Measurements from ENCODE around the gene ADGRB3. TPM values are rescaled to one million over a fixed set of nuclear protein-coding genes. Genes with fewer than 3 reads are reported as not detected.

Gene ADGRB3
- total RNA-seq, 1 donor from 2014 or later: 14.9 TPM

DNA sequence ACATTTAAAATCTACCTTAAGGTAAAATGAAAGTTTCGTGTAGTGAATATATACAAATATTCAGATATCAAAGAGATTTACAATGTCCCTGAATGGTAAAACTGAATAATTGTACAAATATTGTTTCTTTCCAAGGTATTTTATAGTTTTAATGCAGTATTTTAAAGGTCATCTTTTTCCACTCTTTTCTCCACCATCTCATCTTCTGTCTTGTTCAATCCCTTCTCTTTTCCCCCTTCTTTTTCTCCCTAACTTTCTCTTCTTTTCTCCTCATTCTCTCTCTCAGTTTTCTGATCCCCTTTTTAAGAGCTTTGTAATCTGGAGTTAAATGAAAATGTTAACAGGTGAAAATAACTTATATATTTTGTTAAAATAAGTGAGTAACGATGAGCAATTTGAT, 126.9 kb downstream of the ADGRB3 start:
- H3K36me3 Mint-ChIP-seq: no peaks in the 10 kb centered on the region
- H3K27me3 Mint-ChIP-seq (ENCODE audit: low read depth): no peaks in the 10 kb centered on the region
- no peaks in the 10 kb centered on the region for H3K4me1 Mint-ChIP-seq
- H3K27ac Mint-ChIP-seq: no peak overlapping the region
- H3K9me3 Mint-ChIP-seq: no peaks in the 10 kb centered on the region
- TF ChIP-seq, protein P1, sequence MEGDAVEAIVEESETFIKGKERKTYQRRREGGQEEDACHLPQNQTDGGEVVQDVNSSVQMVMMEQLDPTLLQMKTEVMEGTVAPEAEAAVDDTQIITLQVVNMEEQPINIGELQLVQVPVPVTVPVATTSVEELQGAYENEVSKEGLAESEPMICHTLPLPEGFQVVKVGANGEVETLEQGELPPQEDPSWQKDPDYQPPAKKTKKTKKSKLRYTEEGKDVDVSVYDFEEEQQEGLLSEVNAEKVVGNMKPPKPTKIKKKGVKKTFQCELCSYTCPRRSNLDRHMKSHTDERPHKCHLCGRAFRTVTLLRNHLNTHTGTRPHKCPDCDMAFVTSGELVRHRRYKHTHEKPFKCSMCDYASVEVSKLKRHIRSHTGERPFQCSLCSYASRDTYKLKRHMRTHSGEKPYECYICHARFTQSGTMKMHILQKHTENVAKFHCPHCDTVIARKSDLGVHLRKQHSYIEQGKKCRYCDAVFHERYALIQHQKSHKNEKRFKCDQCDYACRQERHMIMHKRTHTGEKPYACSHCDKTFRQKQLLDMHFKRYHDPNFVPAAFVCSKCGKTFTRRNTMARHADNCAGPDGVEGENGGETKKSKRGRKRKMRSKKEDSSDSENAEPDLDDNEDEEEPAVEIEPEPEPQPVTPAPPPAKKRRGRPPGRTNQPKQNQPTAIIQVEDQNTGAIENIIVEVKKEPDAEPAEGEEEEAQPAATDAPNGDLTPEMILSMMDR (IDR thresholded peaks at IDR 0.05; ENCODE audit: unreplicated experiment): no peak
- no peak overlapping the region for H3K4me3 Mint-ChIP-seq
- DNase-seq (ENCODE audit: low spot score in 2 of 2, unreplicated experiment in 2 of 2): no peak

DNA sequence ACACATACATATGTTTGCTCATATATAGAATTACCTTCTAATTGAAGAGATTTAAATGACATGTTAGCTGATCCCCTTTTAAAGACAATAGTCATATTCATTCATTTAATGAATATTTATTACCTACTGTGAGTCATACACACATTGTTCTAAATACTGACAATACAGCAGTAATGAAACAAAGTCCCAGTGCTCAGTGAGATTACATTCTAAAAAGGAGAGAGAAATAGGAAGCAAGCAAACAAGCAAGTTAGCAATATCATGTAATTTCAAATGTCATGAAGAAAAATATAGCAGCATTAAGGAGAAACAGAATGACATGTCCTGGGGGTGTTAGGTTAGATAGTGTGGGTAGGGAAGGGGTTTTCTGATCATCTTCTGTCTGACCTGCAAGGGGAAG, 136.3 kb downstream of the ADGRB3 start:
- H3K27me3 Mint-ChIP-seq (ENCODE audit: low read depth): peaks cover 2% of the 10 kb centered on the region
- H3K36me3 Mint-ChIP-seq: peaks cover 3% of the 10 kb centered on the region
- H3K9me3 Mint-ChIP-seq: peaks cover 9% of the 10 kb centered on the region
- TF ChIP-seq, protein P1 (IDR thresholded peaks at IDR 0.05; ENCODE audit: unreplicated experiment): no peak
- H3K4me1 Mint-ChIP-seq: peaks cover 11% of the 10 kb centered on the region
- H3K27ac Mint-ChIP-seq: no peak overlapping the region
- DNase-seq (ENCODE audit: low spot score in 2 of 2, unreplicated experiment in 2 of 2): no peak
- no peak overlapping the region for H3K4me3 Mint-ChIP-seq

- no peak for DNase-seq (ENCODE audit: low spot score in 2 of 2, unreplicated experiment in 2 of 2)
- TF ChIP-seq, protein P1 (IDR thresholded peaks at IDR 0.05; ENCODE audit: unreplicated experiment): no peak
- no peaks in the 10 kb centered on the region for H3K9me3 Mint-ChIP-seq
Observed at GRCh38 chr6:68774843-68775242, 139.8 kb downstream of the ADGRB3 start.

GRCh38 chr6:68776354-68776753, 141.3 kb downstream of the ADGRB3 start:
- no peaks in the 10 kb centered on the region for H3K36me3 Mint-ChIP-seq
- TF ChIP-seq, protein P1 (IDR thresholded peaks at IDR 0.05; ENCODE audit: unreplicated experiment): no peak
- no peak overlapping the region for H3K4me3 Mint-ChIP-seq
- peaks cover 35% of the 10 kb centered on the region for H3K4me1 Mint-ChIP-seq
- no peaks in the 10 kb centered on the region for H3K9me3 Mint-ChIP-seq
- H3K27me3 Mint-ChIP-seq (ENCODE audit: low read depth): peaks cover 7% of the 10 kb centered on the region
- DNase-seq (ENCODE audit: low spot score in 2 of 2, unreplicated experiment in 2 of 2): no peak
- H3K27ac Mint-ChIP-seq: no peak overlapping the region

More at GRCh38 chr6:68774843-68775242, 139.8 kb downstream of the ADGRB3 start:
- H3K27me3 Mint-ChIP-seq (ENCODE audit: low read depth): peaks cover 4% of the 10 kb centered on the region
- H3K36me3 Mint-ChIP-seq: no peaks in the 10 kb centered on the region
- no peak overlapping the region for H3K4me3 Mint-ChIP-seq
- H3K4me1 Mint-ChIP-seq: peaks cover 29% of the 10 kb centered on the region
- H3K27ac Mint-ChIP-seq: no peak overlapping the region

GRCh38 chr6:68777956-68778355, 142.9 kb downstream of the ADGRB3 start:
- no peaks in the 10 kb centered on the region for H3K9me3 Mint-ChIP-seq
- peaks cover 36% of the 10 kb centered on the region for H3K4me1 Mint-ChIP-seq
- H3K27ac Mint-ChIP-seq: no peak overlapping the region
- peaks cover 7% of the 10 kb centered on the region for H3K27me3 Mint-ChIP-seq (ENCODE audit: low read depth)
- no peaks in the 10 kb centered on the region for H3K36me3 Mint-ChIP-seq
- no peak overlapping the region for H3K4me3 Mint-ChIP-seq
- TF ChIP-seq, protein P1 (IDR thresholded peaks at IDR 0.05; ENCODE audit: unreplicated experiment): no peak
- no peak for DNase-seq (ENCODE audit: low spot score in 2 of 2, unreplicated experiment in 2 of 2)

Measured in mesothelial cell of epicardium (in vitro differentiated cells).